AG04450 (cell line): Measurements from ENCODE around the gene POGZ. TPM values are rescaled to one million over a fixed set of nuclear protein-coding genes. Genes with fewer than 3 reads are reported as not detected.

Experiments used
- CTCF ChIA-PET: fragments of 300-600, 350-600 bp; formaldehyde crosslinking; extraction: SDS; loops from one replicate; lab custom pipeline; 2022; ENCODE audit warnings: antibody characterized with exemption, inconsistent platforms; lab: Charles Lee
- POLR2A ChIA-PET: fragments of 350-600 bp; formaldehyde crosslinking; extraction: SDS; loops from one replicate; lab custom pipeline; 2021; ENCODE audit warnings: antibody characterized with exemption, inconsistent platforms; lab: Yijun Ruan, JAX
- DNase-seq: peaks from one replicate; pipeline ENCODE4 v3.0.0-alpha.2; 2011; ENCODE audit warnings: low read depth, low spot score
- H3K27ac ChIP-seq: one replicate; pipeline ENCODE4 v1.5.1; 2012; ENCODE audit warnings: low read depth, low read length, control low read depth
- H3K27me3 ChIP-seq: one replicate; pipeline ENCODE4 v1.6.0; 2012; ENCODE audit warnings: low read length; ENCODE audit not compliant: control insufficient read depth, insufficient read depth
- H3K4me3 ChIP-seq: 2 replicates; pipeline ENCODE4 v1.5.1; 2011; ENCODE audit warnings: mild to moderate bottlenecking, low read depth, low read length, control low read depth
- H3K9me3 ChIP-seq: 2 replicates; pipeline ENCODE4 v1.5.1; 2012; ENCODE audit warnings: low read length; ENCODE audit not compliant: control insufficient read depth, insufficient read depth
- polyA plus RNA-seq: library from polyadenylated mRNA; depleted of rRNA; stranded (reverse); fragments of >200 nt; gene quantifications from 2 replicates; pipeline ENCODE4 v1.2.3, GENCODE V29; 2011
- TF ChIP-seq, protein P1 (sequence below): IDR thresholded peaks from 2 replicates; pipeline ENCODE4 v1.5.1; 2011; ENCODE audit warnings: low read depth, low read length, control low read depth, inconsistent platforms

Gene POGZ
- polyA plus RNA-seq, 1 experiment, result 45.7 TPM

DNA sequence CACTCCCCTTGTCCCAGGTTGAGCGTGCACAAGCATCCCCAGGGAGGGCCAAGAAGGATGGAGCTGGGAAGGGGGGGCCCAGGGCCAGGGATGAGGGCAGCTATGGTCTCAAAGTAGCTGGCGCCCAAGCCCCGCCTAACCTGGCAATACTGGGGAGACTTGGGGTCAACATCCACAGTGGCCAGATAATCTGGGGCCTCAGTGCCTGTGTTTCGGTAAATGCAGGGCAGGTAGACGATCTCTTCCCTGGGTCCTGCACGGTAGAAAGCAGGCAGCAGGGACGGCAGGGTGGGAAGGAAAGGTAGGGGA, 90.0 kb downstream of the POGZ start:
- no peak overlapping the region for H3K4me3 ChIP-seq
- H3K27me3 ChIP-seq, result no peaks in the 10 kb centered on the region
- CTCF ChIA-PET, result interaction anchor here (2.5 kb wide), 1 partner anchor 28 kb away, joined by 13 read pairs; no protein-coding TSS in a partner anchor
- POLR2A ChIA-PET, result interaction anchor here (2.1 kb wide), 1 partner anchor 14 kb away, joined by 5 read pairs; no protein-coding TSS in a partner anchor
- no peak overlapping the region for H3K27ac ChIP-seq
- no peak for DNase-seq
- no peaks in the 10 kb centered on the region; the same call in 1 of the 2 replicates for H3K9me3 ChIP-seq
- TF ChIP-seq, protein P1, sequence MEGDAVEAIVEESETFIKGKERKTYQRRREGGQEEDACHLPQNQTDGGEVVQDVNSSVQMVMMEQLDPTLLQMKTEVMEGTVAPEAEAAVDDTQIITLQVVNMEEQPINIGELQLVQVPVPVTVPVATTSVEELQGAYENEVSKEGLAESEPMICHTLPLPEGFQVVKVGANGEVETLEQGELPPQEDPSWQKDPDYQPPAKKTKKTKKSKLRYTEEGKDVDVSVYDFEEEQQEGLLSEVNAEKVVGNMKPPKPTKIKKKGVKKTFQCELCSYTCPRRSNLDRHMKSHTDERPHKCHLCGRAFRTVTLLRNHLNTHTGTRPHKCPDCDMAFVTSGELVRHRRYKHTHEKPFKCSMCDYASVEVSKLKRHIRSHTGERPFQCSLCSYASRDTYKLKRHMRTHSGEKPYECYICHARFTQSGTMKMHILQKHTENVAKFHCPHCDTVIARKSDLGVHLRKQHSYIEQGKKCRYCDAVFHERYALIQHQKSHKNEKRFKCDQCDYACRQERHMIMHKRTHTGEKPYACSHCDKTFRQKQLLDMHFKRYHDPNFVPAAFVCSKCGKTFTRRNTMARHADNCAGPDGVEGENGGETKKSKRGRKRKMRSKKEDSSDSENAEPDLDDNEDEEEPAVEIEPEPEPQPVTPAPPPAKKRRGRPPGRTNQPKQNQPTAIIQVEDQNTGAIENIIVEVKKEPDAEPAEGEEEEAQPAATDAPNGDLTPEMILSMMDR, result no peak

DNA sequence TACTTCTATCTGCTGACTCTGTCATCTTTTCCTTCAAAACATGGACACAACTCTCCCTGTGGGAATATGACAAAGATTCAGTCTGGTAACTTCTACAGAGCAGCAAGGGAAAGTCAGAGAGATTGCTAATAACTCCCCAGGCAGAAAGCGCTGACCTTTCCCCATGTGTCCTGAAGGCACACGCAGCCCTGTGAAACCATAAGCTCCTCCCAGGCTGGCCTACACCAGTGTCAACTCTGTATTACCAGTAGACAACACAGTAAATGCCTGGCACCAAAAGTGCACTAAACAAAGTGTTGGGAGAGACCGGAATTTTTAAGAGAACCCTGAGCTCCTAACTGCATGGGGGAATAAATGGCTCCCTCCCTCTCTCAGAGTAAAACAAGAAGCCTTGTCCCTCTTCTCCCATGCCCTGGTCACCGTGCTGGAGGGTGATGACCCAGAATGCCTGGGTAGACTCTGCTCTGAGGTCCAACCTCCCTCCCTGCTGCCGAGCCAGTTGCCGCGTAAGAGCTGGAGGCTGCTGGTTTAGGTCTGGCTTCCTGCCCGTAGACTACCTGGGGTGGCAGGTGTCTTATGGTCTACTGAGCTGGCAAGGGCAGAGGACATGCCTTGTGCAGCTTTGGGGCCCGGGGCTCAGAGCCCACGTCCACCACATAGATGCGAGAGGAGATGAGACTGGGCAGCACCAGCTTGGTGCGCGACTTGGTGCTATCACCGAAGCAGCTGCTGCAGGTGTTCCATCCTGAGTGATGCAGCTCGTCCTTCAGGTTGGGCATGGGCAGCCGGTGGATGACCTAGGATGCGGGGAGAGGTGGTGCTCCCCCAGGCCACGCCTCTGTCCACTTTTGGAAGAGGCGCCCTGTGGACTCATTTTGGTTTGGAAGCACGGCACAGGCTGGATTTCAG, 90.6 kb downstream of the POGZ start:
- ChIA-PET POLR2A (interaction anchor here (2.1 kb wide), 1 partner anchor 13 kb away, joined by 5 read pairs; no protein-coding TSS in a partner anchor), CTCF (interaction anchor here (2.5 kb wide), 1 partner anchor 28 kb away, joined by 13 read pairs; no protein-coding TSS in a partner anchor)
- no peak overlapping the region for H3K27ac ChIP-seq

DNA sequence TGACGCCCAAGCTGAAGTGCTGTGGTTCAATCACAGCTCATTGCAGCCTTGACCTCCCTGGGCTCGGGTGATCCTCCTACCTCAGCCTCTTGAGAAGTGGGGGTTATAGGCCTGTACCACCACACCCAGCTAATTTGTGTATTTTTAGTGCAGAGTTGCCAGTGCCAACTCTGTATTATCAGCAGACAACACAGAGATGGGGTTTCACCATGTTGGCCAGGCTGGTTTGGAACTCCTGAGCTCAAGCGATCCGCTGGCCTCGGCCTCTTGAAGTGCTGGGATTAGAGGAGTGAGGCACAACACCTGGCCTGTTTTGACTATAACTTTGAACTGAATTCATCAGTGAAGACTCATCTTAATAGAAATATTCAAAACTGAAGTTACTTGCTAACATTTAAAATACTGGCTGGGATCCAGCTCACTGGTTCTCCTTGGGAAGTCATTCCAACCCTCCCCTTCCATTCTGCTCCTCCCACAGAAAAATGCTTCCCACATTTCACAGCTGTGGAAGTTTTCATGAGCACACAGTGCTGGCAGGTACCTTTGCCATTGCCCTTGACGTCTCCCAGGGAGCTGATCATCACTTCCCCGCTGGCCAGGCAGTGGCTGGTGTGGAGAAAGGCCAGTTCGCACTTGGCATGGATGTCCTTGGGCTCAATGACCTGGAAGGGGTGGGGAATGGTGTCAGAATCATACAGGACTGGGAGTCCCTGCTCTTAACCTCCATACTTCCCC, 91.5 kb downstream of the POGZ start:
- no peak overlapping the region for H3K4me3 ChIP-seq
- POLR2A ChIA-PET, result no interaction called here
- DNase-seq, result no peak
- CTCF ChIA-PET, result interaction anchor here (0.6 to 2.5 kb wide), 2 partner anchors 27 to 31 kb away, joined by 3 to 13 read pairs; no protein-coding TSS in a partner anchor
- TF ChIP-seq, protein P1, result no peak
- H3K27ac ChIP-seq, result no peak overlapping the region
- H3K27me3 ChIP-seq, result no peaks in the 10 kb centered on the region
- peaks cover 2% of the 10 kb centered on the region for H3K9me3 ChIP-seq

More for the DNA sequence above, 90.6 kb downstream of the POGZ start:
- H3K27me3 ChIP-seq, result no peaks in the 10 kb centered on the region
- TF ChIP-seq, protein P1, result no peak
- H3K4me3 ChIP-seq, result no peak overlapping the region
- DNase-seq, result no peak
- no peaks in the 10 kb centered on the region; the same call in 1 of the 2 replicates for H3K9me3 ChIP-seq

DNA sequence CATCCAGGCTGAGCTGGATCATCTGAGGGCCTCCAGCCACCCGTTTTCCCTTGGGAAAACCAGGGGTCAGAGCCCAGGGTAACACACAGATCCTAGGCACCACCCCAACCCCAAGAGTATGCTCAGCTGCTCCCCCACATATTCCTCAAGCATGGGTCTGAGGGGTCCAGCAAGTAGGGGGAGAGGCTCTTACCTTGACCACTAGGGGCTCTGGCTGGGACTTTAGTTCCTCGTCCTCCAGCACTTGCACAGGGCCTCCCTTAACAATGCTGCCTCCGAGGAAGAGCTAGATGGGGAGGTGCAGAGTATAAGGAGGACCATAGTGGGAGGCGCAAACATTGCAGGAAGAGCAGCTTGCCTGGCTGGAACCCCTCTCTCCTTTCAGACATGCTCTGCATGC, 94.3 kb downstream of the POGZ start:
- POLR2A ChIA-PET, result no interaction called here
- CTCF ChIA-PET, result no interaction called here
- Histone ChIP-seq H3K9me3 (peaks cover 11% of the 10 kb centered on the region), H3K27me3 (no peaks in the 10 kb centered on the region), H3K27ac (no peak overlapping the region), H3K4me3 (no peak overlapping the region)
- TF ChIP-seq, protein P1, result no peak
- no peak for DNase-seq
